GM21381 (cell line): Measurements from ENCODE around the gene CORO1C.
"Not testable (repeated sequence)": the region's sequence is repeated elsewhere in the genome, so short reads cannot be mapped to it uniquely, and the experiment has no call there.

ENCODE experiments used
- ATAC-seq: cut with Tn5 transposase; IDR thresholded peaks from one replicate; pipeline ENCODE4 v1.9.1; 2021; ENCODE audit warnings: mild to moderate bottlenecking, moderate library complexity; ENCODE audit not compliant: unreplicated experiment

Gene CORO1C

DNA sequence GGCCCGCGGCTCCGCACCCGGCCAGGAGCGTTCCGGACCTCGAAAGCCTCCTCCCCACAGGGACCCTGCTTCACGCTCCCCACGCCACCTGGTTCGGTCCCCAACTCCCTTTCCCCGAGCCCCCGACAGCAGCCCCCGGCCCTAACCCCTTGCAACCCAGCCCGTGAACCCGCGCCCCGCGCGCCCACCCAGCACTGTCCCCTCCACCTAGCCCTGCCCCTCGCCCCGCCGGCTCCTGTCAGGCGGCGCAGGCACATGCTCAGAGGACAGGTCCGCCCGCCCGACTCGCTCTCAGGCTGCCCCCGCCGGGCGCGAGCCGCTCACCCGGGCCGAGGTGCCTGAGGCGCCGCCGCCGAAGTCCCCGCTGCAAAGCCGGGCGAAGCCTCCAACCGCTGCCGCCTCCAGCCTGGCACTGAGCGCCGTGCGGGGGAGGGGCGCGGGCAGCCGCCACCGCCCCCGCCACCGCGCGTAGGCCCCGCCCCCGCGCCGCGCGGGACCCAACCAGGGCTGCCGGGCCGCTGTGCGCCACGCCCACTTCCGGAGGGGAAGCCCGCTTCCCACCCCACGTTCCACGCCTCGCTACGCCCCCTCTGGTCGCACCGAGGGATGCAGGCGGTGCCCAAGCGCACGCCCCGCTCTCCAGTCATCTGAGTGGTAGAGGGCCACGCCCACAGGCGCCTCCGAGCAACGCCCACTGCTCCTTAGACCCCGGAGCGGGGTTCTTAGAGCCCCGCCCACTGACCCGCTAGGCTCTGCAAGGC lies at the start of gene CORO1C:
Gene CORO1C, minus strand, starts transcription at position 414 of the 761 bp plus-strand sequence. CDS start 30,200 bp downstream, outside the sequence.
- peak; percentile 78 for ATAC-seq

DNA sequence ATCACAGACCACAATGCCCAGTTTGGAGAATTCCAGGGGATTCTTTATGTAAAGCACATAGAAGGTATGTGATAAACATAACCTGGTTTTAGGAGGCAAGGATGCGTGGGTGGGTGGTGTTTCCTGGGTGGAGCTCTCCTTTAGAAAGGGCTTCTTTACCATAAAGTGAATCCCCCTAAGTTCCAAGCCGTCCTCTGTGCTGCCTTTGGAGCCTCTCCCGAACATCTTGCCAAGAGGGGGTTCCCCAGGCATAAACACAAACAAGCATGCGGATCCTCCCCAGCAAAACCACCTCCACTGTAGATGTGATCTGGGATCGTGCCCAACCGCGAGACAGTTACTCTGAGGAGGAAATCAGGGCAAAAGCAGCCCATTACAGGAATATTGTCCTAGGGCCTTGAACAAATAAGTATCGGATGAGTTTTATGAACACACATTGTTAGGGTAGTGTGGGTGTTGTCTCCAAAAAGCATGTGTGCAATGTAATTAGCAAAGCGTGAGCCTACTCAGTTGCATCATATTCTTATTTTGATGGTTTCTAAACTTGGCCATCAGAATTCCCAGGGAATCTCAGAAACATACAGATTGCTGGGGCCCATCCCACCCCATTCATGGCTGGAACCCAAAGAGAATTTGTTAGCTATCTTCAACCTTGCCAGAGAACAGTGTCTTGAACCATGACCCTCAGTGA lies 48.8 kb upstream of the CORO1C start:
- no peak for ATAC-seq

DNA sequence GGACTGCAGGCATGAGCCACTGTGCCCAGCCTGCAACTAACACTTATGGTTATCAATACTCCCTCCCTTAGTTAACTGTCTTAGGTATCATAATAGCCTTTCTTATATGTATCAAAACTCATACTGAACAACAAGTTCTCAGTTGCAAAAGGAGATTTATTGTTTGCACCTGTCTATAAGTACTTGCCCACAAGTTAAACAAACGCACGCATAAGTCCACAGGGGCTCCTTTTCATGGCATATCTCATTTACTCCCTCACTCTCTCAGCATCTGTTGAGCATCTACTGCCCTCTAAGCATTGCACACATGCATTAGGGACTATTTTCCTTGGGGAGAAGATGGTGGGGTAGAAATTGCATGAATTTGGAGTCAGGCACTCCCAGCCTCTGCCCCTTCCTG lies 46.7 kb upstream of the CORO1C start:
- ATAC-seq: no peak

DNA sequence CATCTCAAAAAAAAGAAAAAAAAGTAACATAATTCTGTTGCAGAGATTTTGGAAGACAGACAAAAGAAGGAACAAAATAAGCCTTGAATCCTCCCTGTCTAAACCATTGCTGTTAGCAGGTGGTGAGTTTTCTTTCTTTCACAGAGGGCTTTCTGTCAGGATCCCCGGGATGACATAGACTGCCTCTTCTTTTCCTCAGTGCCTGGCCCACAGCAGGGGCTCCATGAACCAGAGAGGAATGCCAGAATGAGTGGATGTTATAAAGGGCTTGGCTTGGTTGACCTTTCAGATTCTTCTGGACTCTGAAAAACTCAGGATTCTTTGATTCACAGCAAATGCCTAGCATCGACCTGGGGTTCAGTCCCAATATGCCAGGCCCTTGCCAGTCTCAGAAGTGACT lies 45.8 kb upstream of the CORO1C start:
- no peak for ATAC-seq

DNA sequence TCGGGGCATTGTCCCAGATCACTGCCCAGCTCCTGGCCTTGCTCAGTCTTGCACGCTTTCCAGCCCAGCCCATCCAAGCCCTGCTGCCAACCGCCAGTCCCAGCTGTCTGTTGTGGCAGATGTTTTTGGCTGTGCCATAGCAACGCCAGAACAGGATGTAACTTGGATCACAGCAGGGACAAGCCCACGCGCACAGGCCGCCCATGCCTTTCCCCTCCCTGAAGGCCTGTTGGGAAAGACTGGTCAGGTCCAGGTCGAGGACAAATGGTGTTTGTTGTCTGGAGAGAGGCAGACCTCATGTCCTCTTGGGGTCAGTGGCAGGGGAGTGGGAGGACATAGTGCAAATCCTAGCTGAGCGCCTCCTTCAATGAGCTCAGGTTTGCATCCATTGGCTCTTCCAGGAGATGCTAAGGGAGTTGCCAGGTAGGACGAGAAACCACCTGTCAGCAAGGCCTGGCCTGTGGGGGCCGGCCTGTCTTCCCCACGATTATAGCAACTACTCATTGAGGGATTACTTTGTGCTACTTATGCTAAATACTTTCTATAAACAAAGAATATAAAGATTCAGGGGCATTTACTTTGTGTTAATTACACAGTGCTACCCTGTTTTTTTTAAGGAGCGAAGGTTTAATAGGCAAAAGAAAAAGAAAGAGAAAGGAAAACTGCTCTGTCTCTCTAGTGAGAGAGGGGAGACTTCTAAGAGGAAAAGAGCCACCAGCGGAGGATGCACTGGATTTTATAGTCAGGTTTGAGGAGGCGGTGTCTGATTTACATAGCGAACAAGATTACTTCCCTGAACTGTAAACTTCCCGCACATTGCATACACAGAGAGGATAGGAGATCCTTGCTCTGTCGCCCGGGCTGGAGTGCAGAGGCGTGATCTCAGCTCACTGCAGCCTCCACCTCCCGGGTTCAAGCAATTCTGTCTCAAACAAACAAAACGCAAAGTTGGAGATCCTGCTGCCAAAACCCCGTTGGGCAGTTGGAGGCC lies 42.8 kb upstream of the CORO1C start:
- ATAC-seq: no peak

DNA sequence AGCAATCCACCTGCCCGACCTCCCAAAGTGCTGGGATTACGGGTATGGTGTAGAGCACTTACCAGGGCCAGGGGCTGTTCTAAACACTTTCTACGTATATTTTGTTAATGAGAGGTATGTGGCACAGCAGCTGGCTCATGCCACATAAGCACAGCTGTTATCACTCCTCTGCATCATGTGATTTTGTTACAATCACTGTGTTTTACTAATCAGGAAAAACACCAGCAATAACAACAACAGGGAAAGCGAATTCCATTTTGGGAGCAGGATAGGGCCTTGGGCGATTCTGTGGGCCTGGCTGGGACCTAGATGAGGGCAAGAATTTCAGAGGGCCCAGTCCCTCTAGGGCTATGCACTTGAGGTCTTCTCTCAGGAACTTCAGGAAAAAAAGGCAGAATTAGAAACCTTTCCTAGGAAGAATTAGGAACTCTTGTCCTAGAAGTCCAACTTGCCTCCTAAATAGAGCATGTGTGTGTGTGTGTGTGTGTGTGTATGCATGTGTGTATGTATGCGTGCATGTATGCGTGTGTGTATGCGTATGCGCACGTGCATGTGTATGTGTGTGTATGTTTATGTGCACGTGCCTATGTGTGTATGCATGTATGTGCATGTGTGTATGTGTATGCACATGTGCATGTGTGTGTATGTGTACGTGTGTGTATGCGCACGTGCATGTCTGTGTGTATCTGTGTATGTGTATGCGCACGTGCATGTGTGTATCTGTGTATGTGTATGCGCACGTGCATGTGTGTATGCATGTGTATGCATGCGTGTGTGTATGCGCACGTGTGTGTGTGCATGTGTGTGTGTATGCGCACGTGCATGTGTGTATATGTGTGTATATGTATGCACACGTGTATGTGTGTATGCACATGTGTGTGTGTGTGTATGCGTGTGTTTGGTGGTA lies 41.8 kb upstream of the CORO1C start:
- ATAC-seq: no peak

DNA sequence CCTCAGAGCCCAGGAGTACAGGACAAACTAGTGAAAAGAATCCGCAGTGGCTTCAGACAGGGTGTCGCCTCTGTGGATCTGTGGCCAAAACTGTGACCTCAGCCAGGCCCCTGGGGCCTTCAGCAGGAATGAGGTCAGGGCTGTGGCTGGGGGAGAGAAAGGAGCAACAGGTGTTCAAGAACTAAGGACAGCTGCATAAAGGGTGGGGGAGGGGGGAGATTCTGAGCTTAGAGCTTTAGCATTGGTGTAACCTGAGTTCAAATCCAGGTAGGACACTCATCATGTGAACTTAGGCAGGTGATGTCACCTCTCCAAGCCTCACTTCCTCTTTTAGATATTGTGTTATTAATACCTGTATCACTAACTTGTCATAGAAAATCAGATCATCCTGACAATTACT lies 40.9 kb upstream of the CORO1C start:
- no peak for ATAC-seq

DNA sequence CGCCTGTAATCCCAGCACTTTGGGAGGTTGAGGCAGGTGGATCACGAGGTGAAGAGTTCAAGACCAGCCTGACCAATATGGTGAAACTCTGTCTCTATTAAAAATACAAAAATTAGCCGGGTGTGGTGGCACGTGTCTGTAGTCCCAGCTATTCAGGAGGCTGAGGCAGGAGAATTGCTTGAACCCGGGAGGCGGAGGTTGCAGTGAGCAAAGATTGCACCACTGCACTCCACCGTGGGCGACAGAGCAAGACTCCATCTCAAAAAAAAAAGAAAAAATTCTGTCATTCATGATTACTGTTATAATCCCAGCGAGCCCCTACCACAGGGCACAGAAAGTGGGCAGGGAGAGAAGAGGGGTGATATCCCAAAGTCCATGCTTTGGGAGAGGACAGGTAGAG lies 40.5 kb upstream of the CORO1C start:
- ATAC-seq: not testable (repeated sequence)

DNA sequence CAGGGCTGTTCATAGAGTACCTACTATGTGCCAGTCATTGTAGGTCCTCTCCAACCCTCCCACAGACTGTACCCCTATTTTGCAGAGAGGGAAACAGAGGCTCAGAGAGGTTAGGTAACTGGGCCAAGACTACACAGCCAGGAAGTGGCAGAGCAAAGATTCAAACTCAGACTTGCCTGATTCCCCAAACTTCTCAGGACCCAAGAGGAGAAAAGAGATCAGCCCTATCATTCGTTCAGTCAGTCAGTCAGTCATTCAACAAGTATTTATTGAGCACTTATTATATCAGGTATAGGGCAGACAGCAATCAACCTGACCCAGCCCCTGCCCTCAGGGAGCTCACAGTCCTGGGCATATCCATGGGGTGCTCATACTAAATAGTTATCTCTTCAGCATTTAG lies 39.6 kb upstream of the CORO1C start:
- no peak for ATAC-seq

DNA sequence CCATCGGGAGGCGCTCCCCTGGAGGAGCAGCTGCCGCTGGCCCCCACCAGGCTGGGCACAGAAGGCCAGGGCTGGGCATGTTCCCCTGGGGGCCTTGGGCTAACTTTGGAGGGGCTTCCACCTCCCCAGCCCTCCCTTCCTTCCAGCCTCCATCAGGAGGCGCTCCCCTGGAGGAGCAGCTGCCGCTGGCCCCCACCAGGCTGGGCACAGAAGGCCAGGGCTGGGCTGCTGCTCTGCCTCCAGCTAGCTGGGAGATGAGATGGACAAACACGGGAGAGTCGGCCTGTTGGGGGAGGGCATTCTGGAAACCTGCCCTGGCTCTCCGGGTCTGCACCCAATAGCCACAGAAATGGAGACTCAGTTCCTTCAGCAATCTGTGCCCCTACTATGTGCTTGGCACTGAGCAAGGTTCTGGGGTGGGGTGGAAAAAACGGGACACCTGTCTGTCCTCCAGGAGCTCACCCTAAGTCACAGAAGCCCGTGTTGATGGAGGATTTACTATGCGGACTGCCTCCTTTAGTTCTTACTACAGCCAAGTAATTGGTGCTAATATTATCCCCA lies 39.0 kb upstream of the CORO1C start:
- no peak for ATAC-seq

DNA sequence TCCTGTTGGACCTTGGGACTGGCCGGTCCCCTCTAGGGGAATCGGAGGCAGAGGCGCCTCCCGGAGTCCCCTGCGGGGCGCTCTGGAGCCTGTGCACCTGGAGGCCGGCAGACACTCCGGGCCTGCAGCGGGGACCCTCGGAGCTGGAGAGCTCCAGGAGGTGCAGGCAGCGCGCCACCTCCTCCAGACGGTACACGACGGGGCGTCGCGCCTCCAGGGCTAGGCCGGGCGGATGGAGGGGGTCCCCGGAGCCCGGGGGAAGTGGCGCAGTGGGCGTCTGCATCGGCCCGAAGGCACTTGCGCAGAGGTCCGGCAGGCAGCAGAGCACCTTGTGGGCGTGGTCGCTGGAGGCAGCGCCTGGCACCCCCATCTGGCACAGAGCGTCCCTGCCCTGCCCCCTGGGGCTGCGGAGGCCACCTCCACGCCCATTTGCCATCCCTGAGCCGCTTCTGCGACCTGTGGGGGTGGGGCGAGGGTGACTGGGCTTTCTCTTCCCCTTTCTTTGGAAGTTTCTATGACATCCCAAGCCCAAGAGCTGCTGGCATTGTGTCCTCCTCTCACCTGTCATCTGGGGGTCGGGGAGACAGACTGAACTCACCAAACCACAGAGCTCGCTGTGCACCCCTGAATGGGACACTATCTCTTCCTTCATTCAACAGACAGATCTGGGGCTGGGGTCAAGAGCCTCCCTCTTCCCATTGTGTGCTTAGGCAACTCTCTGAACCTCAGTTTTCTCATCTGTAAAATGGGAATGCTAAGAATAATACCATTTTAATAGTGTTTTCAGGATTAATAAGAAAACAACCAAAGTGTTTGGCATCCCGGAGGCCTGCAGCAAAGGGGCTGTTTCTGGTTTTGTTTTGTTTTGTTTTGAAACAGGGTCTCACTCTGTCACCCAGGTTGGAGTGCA lies 37.5 kb upstream of the CORO1C start:
- no peak for ATAC-seq

DNA sequence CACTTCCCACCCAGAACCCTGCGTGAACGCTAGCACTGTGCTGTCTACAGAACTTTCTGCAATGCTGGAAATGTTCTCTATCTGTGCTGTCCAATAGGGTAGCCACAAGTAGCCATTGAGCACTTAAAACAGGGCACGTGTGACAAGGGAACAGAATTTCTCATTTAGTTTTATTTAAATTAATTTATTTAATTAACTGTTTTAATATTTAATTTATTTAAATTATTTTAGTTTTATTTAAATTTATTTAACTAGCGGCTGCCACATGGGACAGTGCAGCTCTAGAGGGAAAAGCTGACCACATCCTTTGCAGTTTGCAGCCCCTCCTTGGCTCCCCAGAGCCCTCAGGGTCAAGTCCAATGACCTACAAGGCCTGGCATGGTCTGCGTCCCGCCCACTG lies 35.0 kb upstream of the CORO1C start:
- ATAC-seq: no peak

DNA sequence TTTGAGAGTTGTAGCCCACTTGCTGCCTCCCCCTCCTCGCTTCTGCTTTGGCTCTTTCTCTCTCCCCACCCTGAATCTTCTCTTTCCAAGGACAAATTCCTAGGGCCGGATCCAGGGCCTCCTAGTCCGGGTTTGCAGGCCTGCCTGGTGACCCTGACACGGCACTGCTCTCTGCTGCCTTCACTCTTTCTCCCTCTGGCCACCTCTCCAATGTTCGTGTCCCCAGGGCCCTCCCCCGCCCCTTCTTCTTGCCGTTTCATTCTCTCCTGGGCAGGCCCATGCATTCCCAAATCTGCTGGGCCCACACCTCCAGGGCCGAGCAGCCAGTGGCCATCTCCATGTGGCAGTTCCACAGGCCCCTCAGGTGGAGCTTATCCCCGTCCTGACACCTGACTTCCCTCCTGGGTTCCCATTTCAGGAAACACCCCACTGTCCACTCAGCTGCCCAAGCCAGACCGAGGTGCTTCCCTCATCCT lies 34.0 kb upstream of the CORO1C start:
- ATAC-seq: no peak

DNA sequence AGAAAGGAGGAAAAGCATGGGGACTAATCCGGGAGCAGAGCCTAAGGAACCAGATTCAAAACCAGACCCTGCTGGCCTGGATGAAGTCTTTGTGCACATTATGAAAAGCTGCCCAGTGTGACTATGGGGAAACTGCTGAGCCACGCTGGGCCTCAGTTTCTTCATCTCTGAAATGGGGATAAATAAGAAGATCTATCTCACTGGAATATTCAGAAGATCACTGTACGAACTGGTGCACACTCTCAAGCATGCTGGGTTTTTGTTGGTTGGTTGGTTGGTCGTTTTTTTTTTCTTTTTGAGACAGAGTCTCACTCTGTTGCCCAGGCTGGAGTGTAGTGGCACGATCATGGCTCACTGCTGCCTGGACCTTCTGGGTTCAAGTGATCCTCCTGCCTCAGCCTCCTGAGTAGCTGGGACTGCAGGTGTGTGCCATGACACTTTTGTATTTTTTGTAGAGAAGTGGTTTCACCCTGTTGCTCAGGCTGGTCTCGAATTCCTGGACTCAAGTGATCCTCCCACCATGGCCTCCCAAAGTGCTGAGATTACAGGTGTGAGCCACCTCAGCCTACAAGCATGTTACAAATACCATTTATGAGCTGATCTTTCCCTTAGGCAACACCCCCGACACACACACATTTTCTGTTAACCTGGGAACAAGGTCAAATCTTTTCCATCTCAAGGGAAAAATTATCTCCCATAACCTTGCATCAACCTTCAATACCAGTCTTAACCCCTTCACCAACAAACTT lies 33.4 kb upstream of the CORO1C start:
- ATAC-seq: no peak

DNA sequence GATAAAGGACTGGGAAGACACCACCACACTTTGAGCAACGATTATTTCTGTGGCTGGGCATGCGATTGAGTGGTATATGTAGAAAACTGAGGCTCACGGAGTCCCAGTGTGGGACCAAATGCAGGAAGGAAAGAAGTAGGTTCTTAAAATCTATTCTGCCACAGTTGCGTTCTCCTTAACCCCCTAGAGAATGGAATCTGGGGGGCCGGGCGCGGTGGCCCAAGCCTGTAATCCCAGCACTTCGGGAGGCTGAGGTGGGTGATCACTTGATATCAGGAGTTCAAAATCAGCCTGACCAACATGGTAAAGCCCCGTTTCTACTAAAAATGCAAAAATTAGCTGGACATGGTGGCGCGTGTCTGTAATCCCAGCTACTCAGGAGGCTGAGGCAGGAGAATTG lies 29.9 kb upstream of the CORO1C start:
- no peak for ATAC-seq

DNA sequence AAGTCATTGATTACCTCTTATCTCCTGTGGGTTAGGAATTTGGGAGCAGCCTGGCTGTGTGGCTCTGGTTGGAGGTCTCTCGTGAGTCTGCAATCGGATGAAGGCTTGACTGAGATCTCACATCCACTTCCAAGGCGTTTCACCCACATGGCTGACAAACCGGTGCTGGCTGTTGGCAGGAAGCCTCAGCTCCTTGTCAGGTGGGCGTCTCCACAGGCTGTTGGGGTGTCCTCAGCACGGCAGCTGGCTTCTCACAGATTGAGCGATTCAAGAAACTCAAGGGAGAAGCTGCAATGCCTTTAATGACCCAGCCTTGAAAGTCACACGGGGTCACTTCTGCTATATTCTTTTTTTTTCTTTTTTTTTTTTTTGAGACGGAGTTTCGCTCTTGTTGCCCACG lies 28.6 kb upstream of the CORO1C start:
- ATAC-seq: no peak

DNA sequence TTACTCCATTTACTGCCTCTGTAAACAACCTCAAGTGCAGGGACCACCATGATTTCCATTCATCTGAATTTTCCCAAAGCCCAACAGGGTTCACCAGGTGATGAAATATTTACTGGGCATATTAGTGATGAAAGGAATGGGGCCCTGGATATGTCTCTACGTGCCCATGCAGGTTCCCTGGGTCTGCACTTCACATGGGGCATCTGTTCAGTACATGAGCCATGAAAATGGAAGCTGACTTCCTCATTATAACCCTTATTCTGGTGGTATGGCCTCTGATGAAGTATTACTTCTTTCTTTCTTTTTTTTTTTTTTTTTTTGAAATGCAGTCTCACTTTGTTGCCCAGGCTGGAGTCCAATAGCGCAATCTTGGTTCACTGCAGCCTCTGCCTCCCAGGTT lies 26.5 kb upstream of the CORO1C start:
- no peak for ATAC-seq

DNA sequence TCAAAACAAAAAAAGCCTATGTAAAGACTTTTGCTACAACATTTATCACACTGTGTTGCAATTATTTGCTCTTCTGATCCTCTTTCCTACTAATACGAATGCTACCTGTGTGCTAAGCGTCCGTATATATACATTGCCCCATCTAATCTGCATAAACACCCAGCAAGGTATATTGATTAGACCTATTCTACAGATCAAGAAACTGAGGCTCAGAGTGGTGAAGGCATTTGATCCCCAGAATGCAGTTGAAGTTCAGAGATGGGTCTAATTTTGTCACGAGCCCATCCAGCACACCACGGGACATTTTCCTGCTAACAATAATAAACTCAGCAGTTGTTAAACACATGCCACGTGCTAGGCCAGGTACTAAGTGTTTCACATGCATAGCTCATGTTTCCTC lies 25.1 kb upstream of the CORO1C start:
- ATAC-seq: no peak
